GM12874 (cell line): ENCODE results near the gene NAA16.

Experiments
- CTCF ChIP-seq: IDR thresholded peaks from 2 replicates; pipeline ENCODE4 v1.5.1; 2011; ENCODE audit warnings: low read depth, mild to moderate bottlenecking, control low read depth, low read length, moderate library complexity; ENCODE audit not compliant: insufficient read depth

Gene NAA16

GRCh38 chr13:41370736-41371135 lies 59.7 kb downstream of the NAA16 start:
- no peak for TF ChIP-seq CTCF

- TF ChIP-seq CTCF = no peak
These were observed 66.4 kb downstream of the NAA16 start for GRCh38 chr13:41377446-41377845.

- no peak for TF ChIP-seq CTCF
These were observed 71.4 kb downstream of the NAA16 start for GRCh38 chr13:41382431-41382830.

GRCh38 chr13:41383386-41383785 lies 72.3 kb downstream of the NAA16 start:
- TF ChIP-seq CTCF = no peak

GRCh38 chr13:41384749-41385503 lies 73.9 kb downstream of the NAA16 start:
- TF ChIP-seq CTCF = peak; percentile 14; the same call in 1 of the 2 replicates

- TF ChIP-seq CTCF = no peak
These were observed 75.1 kb downstream of the NAA16 start for GRCh38 chr13:41386211-41386610.

GRCh38 chr13:41387576-41387975 lies 76.5 kb downstream of the NAA16 start:
- TF ChIP-seq CTCF = no peak
